Stomach (tissue), 4 donors: ENCODE measurements around the gene RNF113B.

Experiments
- CTCF ChIP-seq, 7 experiments: fragments of 450-650 bp in 4 of 7; fragments of 200-600 bp in 3 of 7; sonication (generic) in 3 of 7; IDR thresholded peaks; one replicate each; pipeline ENCODE4 v1.5.1; 2016 to 2019; ENCODE audit warnings: antibody characterized with exemption in 7 of 7, control low read depth in 2 of 7, mild to moderate bottlenecking in 1 of 7
- EP300 ChIP-seq: sonication (generic); formaldehyde crosslinking; IDR thresholded peaks from one replicate; pipeline ENCODE4 v1.6.1; 2017; ENCODE audit warnings: antibody characterized with exemption
- POLR2A ChIP-seq, 4 donors: fragments of 450-650 bp; IDR thresholded peaks; one replicate each; pipeline ENCODE4 v1.6.1; 2016; ENCODE audit warnings: antibody characterized with exemption in 4 of 4, control low read depth in 2 of 4, mild to moderate bottlenecking in 1 of 4, moderate library complexity in 1 of 4
- POLR2AphosphoS5 ChIP-seq, 3 donors: sonication (generic); formaldehyde crosslinking; IDR thresholded peaks; one replicate each; pipeline ENCODE4 v1.6.1; 2016; ENCODE audit warnings: antibody characterized with exemption in 3 of 3

- no peak for TF ChIP-seq CTCF (IDR thresholded peaks at IDR 0.05)
- no peak for TF ChIP-seq POLR2A (IDR thresholded peaks at IDR 0.05)
- no peak for TF ChIP-seq EP300
- TF ChIP-seq POLR2AphosphoS5 (IDR thresholded peaks at IDR 0.05) = no peak
Measured at GRCh38 chr13:98134901-98135300, 42.2 kb downstream of the RNF113B start.
